ENCODE data around the gene IGFLR1. TPM values are rescaled to one million over a fixed set of nuclear protein-coding genes. Genes with fewer than 3 reads are reported as not detected.

Gene IGFLR1
- polyA plus RNA-seq (2013, experiment 1 of 2), result 3.2 TPM
- 2.5 TPM for polyA plus RNA-seq (2013, experiment 2 of 2)

- Histone ChIP-seq H3K18ac (ENCODE audit: low read depth in 1 of 2, low read length in 2 of 2) (no peak within 1 kb of the TSS), H3K4me2 (ENCODE audit: low read length, poor library complexity, severe bottlenecking) (no peak within 1 kb of the TSS), H3K23ac (ENCODE audit: low read length in 2 of 2) (no peak within 1 kb of the TSS), H4K91ac (ENCODE audit: low read length) (no peak within 1 kb of the TSS), H2AFZ (ENCODE audit: low read depth, low read length) (no peak within 1 kb of the TSS), H2AK5ac (ENCODE audit: low read length, severe bottlenecking) (no peak within 1 kb of the TSS), H3K79me1 (replicated peaks; ENCODE audit: low read length, poor library complexity, severe bottlenecking) (peaks cover 25% of the 10 kb centered on the region), H3K9ac (ENCODE audit: low read length) (peak within 1 kb of the TSS; percentile 76), H3K4me1 (ENCODE audit: control insufficient read depth, insufficient read depth, low read depth, low read length) (peaks cover 23% of the 10 kb centered on the region), H3K9me3 (ENCODE audit: control insufficient read depth, low read length) (no peaks in the 10 kb centered on the region), H3K14ac (ENCODE audit: low read length in 2 of 2) (no peak within 1 kb of the TSS), H2BK120ac (ENCODE audit: low read depth, low read length) (no peak within 1 kb of the TSS), H2BK15ac (ENCODE audit: low read depth, poor library complexity, severe bottlenecking) (no peak within 1 kb of the TSS), H3K27me3 (ENCODE audit: control insufficient read depth in 1 of 2, insufficient read depth in 1 of 2, low read length in 2 of 2) (no peaks in the 10 kb centered on the region), H2BK12ac (ENCODE audit: low read length in 2 of 2) (no peak within 1 kb of the TSS), H3K36me3 (ENCODE audit: control insufficient read depth in 1 of 2, insufficient read depth in 2 of 2, low read depth in 1 of 2, low read length in 2 of 2) (peaks cover 39 to 41% of the 10 kb centered on the region in 2 experiments), H4K8ac (ENCODE audit: low read length) (no peak within 1 kb of the TSS), H2BK5ac (ENCODE audit: low read depth, low read length, poor library complexity, severe bottlenecking) (no peak within 1 kb of the TSS), H3K4ac (ENCODE audit: low read depth in 1 of 2, low read length in 2 of 2) (no peak within 1 kb of the TSS), H3K4me3 (ENCODE audit: insufficient read depth in 1 of 2, low read depth in 1 of 2, low read length in 2 of 2) (no peak within 1 kb of the TSS), H3K27ac (ENCODE audit: low read length, poor library complexity, severe bottlenecking) (no peak within 1 kb of the TSS)
- 96% methylated on average over 9 of the region's 9 CpGs for WGBS
- no peak for DNase-seq
Measured at GRCh38 chr19:35742121-35742724, at the start of gene IGFLR1. Gene IGFLR1 (minus strand): TSS chr19:35742452. CDS start chr19:35741180, 1,272 bp downstream.

GRCh38 chr19:35791814-35792279 is 49.6 kb upstream of the IGFLR1 start:
- no peak overlapping the region for H3K18ac ChIP-seq (ENCODE audit: low read depth in 1 of 2, low read length in 2 of 2)
- no peak overlapping the region for H3K27ac ChIP-seq (ENCODE audit: low read length, poor library complexity, severe bottlenecking)
- H2AFZ ChIP-seq (ENCODE audit: low read depth, low read length), result no peak overlapping the region
- 88% methylated on average over 8 of the region's 9 CpGs for WGBS
- no peak overlapping the region for H4K91ac ChIP-seq (ENCODE audit: low read length)
- no peak overlapping the region for H2BK15ac ChIP-seq (ENCODE audit: low read depth, poor library complexity, severe bottlenecking)
- no peaks in the 10 kb centered on the region for H3K9me3 ChIP-seq (ENCODE audit: control insufficient read depth, low read length)
- no peak overlapping the region for H3K23ac ChIP-seq (ENCODE audit: low read length in 2 of 2)
- no peak overlapping the region for H3K4me2 ChIP-seq (ENCODE audit: low read length, poor library complexity, severe bottlenecking)
- no peak overlapping the region for H3K4ac ChIP-seq (ENCODE audit: low read depth in 1 of 2, low read length in 2 of 2)
- no peak overlapping the region for H4K8ac ChIP-seq (ENCODE audit: low read length)
- peaks cover 6 to 17% of the 10 kb centered on the region in 2 experiments for H3K27me3 ChIP-seq (ENCODE audit: control insufficient read depth in 1 of 2, insufficient read depth in 1 of 2, low read length in 2 of 2)
- no peak for DNase-seq
- no peak overlapping the region for H3K9ac ChIP-seq (ENCODE audit: low read length)
- peaks cover 8% of the 10 kb centered on the region for H3K4me1 ChIP-seq (ENCODE audit: control insufficient read depth, insufficient read depth, low read depth, low read length)
- H2BK5ac ChIP-seq (ENCODE audit: low read depth, low read length, poor library complexity, severe bottlenecking), result no peak overlapping the region
- no peak overlapping the region for H2BK12ac ChIP-seq (ENCODE audit: low read length in 2 of 2)
- peaks cover 0 to 11% of the 10 kb centered on the region in 2 experiments for H3K36me3 ChIP-seq (ENCODE audit: control insufficient read depth in 1 of 2, insufficient read depth in 2 of 2, low read depth in 1 of 2, low read length in 2 of 2)
- H2AK5ac ChIP-seq (ENCODE audit: low read length, severe bottlenecking), result no peak overlapping the region
- no peaks in the 10 kb centered on the region for H3K79me1 ChIP-seq (replicated peaks; ENCODE audit: low read length, poor library complexity, severe bottlenecking)
- H2BK120ac ChIP-seq (ENCODE audit: low read depth, low read length), result no peak overlapping the region
- H3K4me3 ChIP-seq (ENCODE audit: insufficient read depth in 1 of 2, low read depth in 1 of 2, low read length in 2 of 2), result peak overlapping the region in 1 of 2 experiments; percentile 17
- H3K14ac ChIP-seq (ENCODE audit: low read length in 2 of 2), result no peak overlapping the region

- WGBS, result 72% methylated on average over 20 of the region's 20 CpGs
- Histone ChIP-seq H3K27me3 (ENCODE audit: control insufficient read depth in 1 of 2, insufficient read depth in 1 of 2, low read length in 2 of 2) (peaks cover 0 to 10% of the 10 kb centered on the region in 2 experiments), H3K4me1 (ENCODE audit: control insufficient read depth, insufficient read depth, low read depth, low read length) (peaks cover 12% of the 10 kb centered on the region), H3K18ac (ENCODE audit: low read depth in 1 of 2, low read length in 2 of 2) (no peak overlapping the region), H2BK15ac (ENCODE audit: low read depth, poor library complexity, severe bottlenecking) (no peak overlapping the region), H2BK5ac (ENCODE audit: low read depth, low read length, poor library complexity, severe bottlenecking) (no peak overlapping the region), H3K36me3 (ENCODE audit: control insufficient read depth in 1 of 2, insufficient read depth in 2 of 2, low read depth in 1 of 2, low read length in 2 of 2) (peaks cover 0 to 14% of the 10 kb centered on the region in 2 experiments), H3K79me1 (replicated peaks; ENCODE audit: low read length, poor library complexity, severe bottlenecking) (no peaks in the 10 kb centered on the region), H3K9me3 (ENCODE audit: control insufficient read depth, low read length) (no peaks in the 10 kb centered on the region), H3K4me3 (ENCODE audit: insufficient read depth in 1 of 2, low read depth in 1 of 2, low read length in 2 of 2) (no peak overlapping the region), H4K91ac (ENCODE audit: low read length) (no peak overlapping the region), H3K4me2 (ENCODE audit: low read length, poor library complexity, severe bottlenecking) (no peak overlapping the region), H3K14ac (ENCODE audit: low read length in 2 of 2) (peak overlapping the region in 1 of 2 experiments; percentile 46), H2AK5ac (ENCODE audit: low read length, severe bottlenecking) (no peak overlapping the region), H3K23ac (ENCODE audit: low read length in 2 of 2) (no peak overlapping the region), H2BK12ac (ENCODE audit: low read length in 2 of 2) (no peak overlapping the region), H3K9ac (ENCODE audit: low read length) (no peak overlapping the region), H2AFZ (ENCODE audit: low read depth, low read length) (no peak overlapping the region), H2BK120ac (ENCODE audit: low read depth, low read length) (no peak overlapping the region), H4K8ac (ENCODE audit: low read length) (peak overlapping the region; percentile 13), H3K27ac (ENCODE audit: low read length, poor library complexity, severe bottlenecking) (no peak overlapping the region), H3K4ac (ENCODE audit: low read depth in 1 of 2, low read length in 2 of 2) (no peak overlapping the region)
- no peak for DNase-seq
Measured at GRCh38 chr19:35790981-35791813, 48.9 kb upstream of the IGFLR1 start.
